Hepatocyte (in vitro differentiated cells): Measurements from ENCODE around the gene EXOC6. TPM values are rescaled to one million over a fixed set of nuclear protein-coding genes. Genes with fewer than 3 reads are reported as not detected.

Source experiments
- DNase-seq: peaks from one replicate; pipeline ENCODE4 v3.0.0-alpha.2; 2016; ENCODE audit warnings: low spot score
- H2AFZ ChIP-seq: fragments of 200-600 bp; sonication (generic); 2 replicates; pipeline ENCODE4 v1.6.0; 2016; ENCODE audit warnings: antibody characterized with exemption, mild to moderate bottlenecking
- H3K27ac ChIP-seq: fragments of 200-600 bp; sonication (generic); 2 replicates; pipeline ENCODE4 v1.5.1; 2016; ENCODE audit warnings: mild to moderate bottlenecking
- H3K27me3 ChIP-seq: fragments of 200-600 bp; sonication (generic); 2 replicates; pipeline ENCODE4 v1.6.1; 2016
- H3K36me3 ChIP-seq: fragments of 200-600 bp; sonication (generic); replicated peaks from 2 replicates; pipeline ENCODE4 v1.5.1; 2016; ENCODE audit warnings: low read depth; ENCODE audit not compliant: insufficient read depth
- H3K4me1 ChIP-seq: fragments of 200-600 bp; sonication (generic); 2 replicates; pipeline ENCODE4 v1.5.1; 2016; ENCODE audit warnings: mild to moderate bottlenecking, moderate library complexity; ENCODE audit not compliant: insufficient read depth
- H3K4me2 ChIP-seq: fragments of 200-600 bp; sonication (generic); 2 replicates; pipeline ENCODE4 v1.6.0; 2016
- H3K4me3 ChIP-seq: fragments of 200-600 bp; sonication (generic); 2 replicates; pipeline ENCODE4 v1.5.1; 2016; ENCODE audit warnings: mild to moderate bottlenecking
- H3K79me2 ChIP-seq: fragments of 200-600 bp; sonication (generic); 2 replicates; pipeline ENCODE4 v1.6.0; 2017; ENCODE audit warnings: mild to moderate bottlenecking
- H3K9me2 ChIP-seq: fragments of 200-600 bp; sonication (generic); replicated peaks from 2 replicates; pipeline ENCODE4 v1.6.0; 2017; ENCODE audit warnings: mild to moderate bottlenecking; ENCODE audit not compliant: insufficient read depth
- H3K9me3 ChIP-seq: fragments of 200-600 bp; sonication (generic); 2 replicates; pipeline ENCODE4 v1.5.1; 2016; ENCODE audit warnings: low read depth, mild to moderate bottlenecking
- H4K20me1 ChIP-seq: fragments of 200-600 bp; sonication (generic); 2 replicates; pipeline ENCODE4 v1.6.0; 2016; ENCODE audit warnings: mild to moderate bottlenecking; ENCODE audit not compliant: insufficient read depth, poor library complexity, severe bottlenecking
- CTCF ChIP-seq: fragments of 200-600 bp; sonication (generic); IDR thresholded peaks from 2 replicates; pipeline ENCODE4 v1.5.1; 2016; ENCODE audit warnings: antibody characterized with exemption, mild to moderate bottlenecking; ENCODE audit not compliant: poor library complexity
- EZH2 ChIP-seq: fragments of 200-600 bp; sonication (generic); IDR thresholded peaks from 2 replicates; pipeline ENCODE4 v1.6.1; 2016; ENCODE audit warnings: antibody characterized with exemption, mild to moderate bottlenecking, borderline replicate concordance
- EZH2phosphoT487 ChIP-seq: fragments of 200-600 bp; sonication (generic); IDR thresholded peaks from one replicate; pipeline ENCODE4 v1.6.1; 2018; ENCODE audit warnings: antibody characterized with exemption, mild to moderate bottlenecking, low read depth, moderate library complexity; ENCODE audit not compliant: unreplicated experiment, severe bottlenecking
- WGBS: methylation state at CpG from one replicate; pipeline ENCODE4 v1.1.6; 2016; ENCODE audit warnings: low lambda C conversion rate; ENCODE audit errors: missing lambda C conversion rate; 5-methylcytosine and 5-hydroxymethylcytosine counted together
- polyA plus RNA-seq: library from polyadenylated mRNA; unstranded; fragments of >200 nt; fragmentation: Nextera tagmentation; extraction: Ambion mirVana; gene quantifications from 2 replicates; pipeline ENCODE4 v1.2.1, GENCODE V29; 2016
- total RNA-seq: library from RNA; depleted of rRNA; stranded (reverse); fragments of >200 nt; gene quantifications from 2 replicates; pipeline ENCODE4 v1.2.3, GENCODE V29; 2014

Gene EXOC6
- total and polyA plus RNA-seq, 2 experiments from 2014 or later = 5.8 to 11.7 TPM

- H3K4me2 ChIP-seq = no peak overlapping the region
- WGBS = 90% methylated on average over 2 of the region's 2 CpGs
- H2AFZ ChIP-seq = no peak overlapping the region
Measured at GRCh38 chr10:93028883-93029282, 180.6 kb downstream of the EXOC6 start.

GRCh38 chr10:93030409-93030808 lies 182.1 kb downstream of the EXOC6 start:
- no peak for TF ChIP-seq EZH2phosphoT487
- no peak for TF ChIP-seq CTCF
- TF ChIP-seq EZH2 = no peak
- Histone ChIP-seq H2AFZ (no peak overlapping the region), H3K27ac (no peak overlapping the region), H4K20me1 (no peaks in the 10 kb centered on the region), H3K27me3 (no peaks in the 10 kb centered on the region), H3K4me1 (peaks cover 4% of the 10 kb centered on the region), H3K4me2 (no peak overlapping the region), H3K36me3 (no peaks in the 10 kb centered on the region), H3K9me2 (no peaks in the 10 kb centered on the region), H3K79me2 (no peaks in the 10 kb centered on the region), H3K4me3 (no peak overlapping the region), H3K9me3 (no peaks in the 10 kb centered on the region)
- DNase-seq = peak; percentile 13

More at GRCh38 chr10:93028883-93029282, 180.6 kb downstream of the EXOC6 start:
- H3K9me2 ChIP-seq = no peaks in the 10 kb centered on the region
- no peak for TF ChIP-seq EZH2phosphoT487
- no peak for TF ChIP-seq CTCF
- TF ChIP-seq EZH2 = no peak
- H3K4me1 ChIP-seq = no peaks in the 10 kb centered on the region
- DNase-seq = no peak
- no peaks in the 10 kb centered on the region for H3K79me2 ChIP-seq
- no peaks in the 10 kb centered on the region for H3K36me3 ChIP-seq
- H3K27me3 ChIP-seq = no peaks in the 10 kb centered on the region
- no peaks in the 10 kb centered on the region for H4K20me1 ChIP-seq
- H3K9me3 ChIP-seq = no peaks in the 10 kb centered on the region
- H3K27ac ChIP-seq = no peak overlapping the region
- no peak overlapping the region for H3K4me3 ChIP-seq

GRCh38 chr10:93032105-93032808 lies 183.9 kb downstream of the EXOC6 start:
- WGBS = 82% methylated on average over 5 of the region's 5 CpGs

More at GRCh38 chr10:93032105-93032808, 183.9 kb downstream of the EXOC6 start:
- DNase-seq = no peak
- peaks cover 4% of the 10 kb centered on the region for H3K4me1 ChIP-seq
- no peaks in the 10 kb centered on the region for H3K36me3 ChIP-seq
- H3K9me3 ChIP-seq = no peaks in the 10 kb centered on the region
- no peaks in the 10 kb centered on the region for H4K20me1 ChIP-seq
- H3K4me2 ChIP-seq = no peak overlapping the region
- TF ChIP-seq CTCF (no peak), EZH2phosphoT487 (no peak), EZH2 (no peak)
- H3K4me3 ChIP-seq = no peak overlapping the region
- no peak overlapping the region for H3K27ac ChIP-seq
- no peak overlapping the region for H2AFZ ChIP-seq
- no peaks in the 10 kb centered on the region for H3K27me3 ChIP-seq
- H3K9me2 ChIP-seq = no peaks in the 10 kb centered on the region
- no peaks in the 10 kb centered on the region for H3K79me2 ChIP-seq
